H1 (cell line): ENCODE results near the gene TBC1D9B. TPM values are rescaled to one million over a fixed set of nuclear protein-coding genes. Genes with fewer than 3 reads are reported as not detected.

ENCODE experiments used
- CTCF ChIA-PET: fragments of 300-600 bp; sonication (Branson Sonifier 250); formaldehyde crosslinking; loops from one replicate; lab custom pipeline; 2021; ENCODE audit not compliant: partially characterized antibody; lab: Charles Lee
- POLR2A ChIA-PET: fragments of 300-600 bp; sonication (Branson Sonifier 250); formaldehyde crosslinking; loops from one replicate; lab custom pipeline; 2021; ENCODE audit warnings: inconsistent platforms; ENCODE audit not compliant: partially characterized antibody; lab: Charles Lee
- DNase-seq, 2 experiments: peaks; one replicate each; pipeline versions ENCODE4 v3.0.0 to v3.0.0-alpha.2; 2010 to 2022; ENCODE audit warnings: low spot score in 2 of 2, low read depth in 1 of 2, mixed read lengths in 1 of 2
- FAIRE-seq: peaks from 2 replicates; lab custom pipeline; 2011; peaks lifted over from hg19 to GRCh38; lab: Jason Lieb, UNC
- H2AFZ ChIP-seq: 2 replicates; pipeline ENCODE4 v1.8.1; 2012; ENCODE audit warnings: low read length, inconsistent platforms
- H2AK5ac ChIP-seq: 2 replicates; pipeline ENCODE4 v1.6.1; 2013; ENCODE audit warnings: low read depth, low read length
- H2BK120ac ChIP-seq: replicated peaks from 2 replicates; pipeline ENCODE3; 2013; ENCODE audit warnings: low read depth, low read length, inconsistent platforms
- H2BK12ac ChIP-seq: 2 replicates; pipeline ENCODE4 v1.6.1; 2013; ENCODE audit warnings: low read depth, low read length
- H2BK15ac ChIP-seq: 2 replicates; pipeline ENCODE4 v1.6.1; 2013; ENCODE audit warnings: low read length
- H2BK20ac ChIP-seq: 2 replicates; pipeline ENCODE4 v1.6.1; 2013; ENCODE audit warnings: low read length
- H2BK5ac ChIP-seq: 2 replicates; pipeline ENCODE4 v1.6.1; 2013; ENCODE audit warnings: low read depth, low read length
- H3K14ac ChIP-seq: 2 replicates; pipeline ENCODE4 v1.6.1; 2013; ENCODE audit warnings: inconsistent platforms; ENCODE audit not compliant: insufficient read length
- H3K18ac ChIP-seq: 2 replicates; pipeline ENCODE4 v1.6.1; 2013; ENCODE audit warnings: low read length; ENCODE audit errors: extremely low read depth
- H3K23ac ChIP-seq: 2 replicates; pipeline ENCODE4 v1.6.1; 2013; ENCODE audit warnings: inconsistent platforms; ENCODE audit not compliant: insufficient read length
- H3K23me2 ChIP-seq: 2 replicates; pipeline ENCODE4 v1.6.1; 2013; ENCODE audit warnings: low read depth, low read length
- H3K27ac ChIP-seq: 2 replicates; pipeline ENCODE4 v1.6.1; 2011; ENCODE audit warnings: low read depth, low read length, inconsistent platforms
- H3K27me3 ChIP-seq, 4 experiments: replicated peaks in 1 of 4; 1 replicate in 1 of 4; 2 replicates in 3 of 4; pipeline versions ENCODE4 v1.6.1 to v1.8.1; 2011 to 2013; ENCODE audit warnings: low read length in 3 of 4, mild to moderate bottlenecking in 3 of 4, inconsistent platforms in 2 of 4, mixed read lengths in 2 of 4, moderate library complexity in 1 of 4; ENCODE audit not compliant: control insufficient read depth in 3 of 4, insufficient read depth in 3 of 4; ENCODE audit errors: extremely low read depth in 1 of 4
- H3K36me3 ChIP-seq, 4 experiments: 2 replicates each; pipeline versions ENCODE4 v1.6.1 to v1.8.1; 2011 to 2013; ENCODE audit warnings: mild to moderate bottlenecking in 4 of 4, low read length in 3 of 4, moderate library complexity in 2 of 4, control low read depth in 1 of 4, inconsistent platforms in 1 of 4; ENCODE audit not compliant: insufficient read depth in 4 of 4, control insufficient read depth in 2 of 4
- H3K4ac ChIP-seq: replicated peaks from 2 replicates; pipeline ENCODE3; 2013; ENCODE audit warnings: low read length, low read depth, mixed read lengths, inconsistent platforms; ENCODE audit not compliant: insufficient read length
- H3K4me1 ChIP-seq, 4 experiments: replicated peaks in 1 of 4; 1 replicate in 1 of 4; 2 replicates in 3 of 4; pipeline versions ENCODE4 v1.6.1 to v1.8.1; 2011 to 2013; ENCODE audit warnings: low read length in 3 of 4, inconsistent platforms in 2 of 4, mixed read lengths in 1 of 4; ENCODE audit not compliant: insufficient read depth in 4 of 4, control insufficient read depth in 3 of 4
- H3K4me2 ChIP-seq, 2 experiments: 2 replicates each; pipeline versions ENCODE4 v1.6.1 to v1.8.1; 2011 to 2013; ENCODE audit warnings: low read depth in 2 of 2, low read length in 2 of 2, control low read depth in 1 of 2, inconsistent platforms in 1 of 2, mild to moderate bottlenecking in 1 of 2; ENCODE audit not compliant: insufficient read depth in 1 of 2
- H3K4me3 ChIP-seq, 4 experiments: fragments of 200-600, 300-600 bp in 1 of 4; sonication (generic), shearing (Covaris generic), sonication (Bioruptor Twin) in 1 of 4; 2 replicates each; pipeline versions ENCODE4 v1.5.1 to v1.8.1; 2011 to 2016; ENCODE audit warnings: low read length in 4 of 4, low read depth in 3 of 4, control low read depth in 2 of 4, inconsistent platforms in 2 of 4, mild to moderate bottlenecking in 2 of 4, mixed read lengths in 1 of 4, moderate library complexity in 1 of 4; ENCODE audit not compliant: insufficient read depth in 2 of 4; ENCODE audit errors: extremely low read depth in 1 of 4
- H3K56ac ChIP-seq: replicated peaks from 2 replicates; pipeline ENCODE3; 2013; ENCODE audit warnings: low read depth, mild to moderate bottlenecking, mixed read lengths, low read length, inconsistent platforms; ENCODE audit not compliant: insufficient read length
- H3K79me1 ChIP-seq: 2 replicates; pipeline ENCODE4 v1.6.1; 2013; ENCODE audit warnings: low read depth, low read length, control low read depth
- H3K79me2 ChIP-seq, 2 experiments: 2 replicates each; pipeline versions ENCODE4 v1.6.1 to v1.8.1; 2012 to 2013; ENCODE audit warnings: low read length in 2 of 2, mild to moderate bottlenecking in 2 of 2, inconsistent platforms in 1 of 2; ENCODE audit not compliant: insufficient read depth in 2 of 2, control insufficient read depth in 1 of 2
- H3K9ac ChIP-seq, 4 experiments: replicated peaks in 1 of 4; 1 replicate in 1 of 4; 2 replicates in 3 of 4; pipeline versions ENCODE4 v1.6.1 to v1.8.1; 2011 to 2013; ENCODE audit warnings: low read depth in 3 of 4, low read length in 3 of 4, control low read depth in 2 of 4, mild to moderate bottlenecking in 2 of 4, moderate library complexity in 2 of 4, inconsistent platforms in 1 of 4; ENCODE audit errors: extremely low read depth in 1 of 4
- H3K9me3 ChIP-seq, 2 experiments: 2 replicates each; pipeline versions ENCODE4 v1.6.1 to v1.8.1; 2012 to 2013; ENCODE audit warnings: mild to moderate bottlenecking in 2 of 2, moderate library complexity in 2 of 2, control low read depth in 1 of 2, inconsistent platforms in 1 of 2, low read depth in 1 of 2, low read length in 1 of 2, mixed read lengths in 1 of 2; ENCODE audit not compliant: insufficient read depth in 2 of 2
- H4K20me1 ChIP-seq, 2 experiments: replicated peaks in 1 of 2; 2 replicates each; pipeline versions ENCODE3 to v1.8.1; 2011 to 2013; ENCODE audit warnings: inconsistent platforms in 2 of 2, low read length in 2 of 2, mild to moderate bottlenecking in 1 of 2; ENCODE audit not compliant: insufficient read depth in 2 of 2, control insufficient read depth in 1 of 2
- H4K5ac ChIP-seq: 2 replicates; pipeline ENCODE4 v1.6.1; 2013; ENCODE audit warnings: low read length, low read depth, mixed read lengths, inconsistent platforms; ENCODE audit not compliant: insufficient read length
- H4K8ac ChIP-seq: 2 replicates; pipeline ENCODE4 v1.8.0; 2013; ENCODE audit warnings: mild to moderate bottlenecking, moderate library complexity, low read length, inconsistent platforms; ENCODE audit not compliant: insufficient read depth; ENCODE audit errors: extremely low read depth
- H4K91ac ChIP-seq: replicated peaks from 2 replicates; pipeline ENCODE3; 2013; ENCODE audit warnings: low read length, mixed read lengths, inconsistent platforms; ENCODE audit not compliant: insufficient read length
- ATF3 ChIP-seq: IDR thresholded peaks from 2 replicates; pipeline ENCODE4 v1.6.1; 2011; ENCODE audit warnings: low read depth, mild to moderate bottlenecking, low read length; ENCODE audit not compliant: insufficient read depth
- BRCA1 ChIP-seq: IDR thresholded peaks from 2 replicates; pipeline ENCODE4 v1.6.1; 2012; ENCODE audit warnings: low read depth, low read length, improper control_type of control experiment
- CEBPB ChIP-seq: IDR thresholded peaks from 2 replicates; pipeline ENCODE4 v1.6.1; 2012; ENCODE audit warnings: low read depth, low read length
- CHD2 ChIP-seq: IDR thresholded peaks from 2 replicates; pipeline ENCODE4 v1.6.1; 2012; ENCODE audit warnings: low read length, improper control_type of control experiment
- CREB1 ChIP-seq: IDR thresholded peaks from 2 replicates; pipeline ENCODE4 v1.6.1; 2012; ENCODE audit warnings: inconsistent platforms
- E2F6 ChIP-seq: IDR thresholded peaks from 2 replicates; pipeline ENCODE4 v1.6.1; 2012; ENCODE audit warnings: inconsistent platforms
- SIN3A ChIP-seq, 2 experiments: IDR thresholded peaks in 1 of 2; conservative IDR thresholded peaks in 1 of 2; 2 replicates each; pipeline ENCODE4 v1.6.1; 2011 to 2012; ENCODE audit warnings: low read length in 2 of 2, improper control_type of control experiment in 1 of 2, low read depth in 1 of 2, mild to moderate bottlenecking in 1 of 2
- SUZ12 ChIP-seq: fragments of 200-600 bp; sonication (generic); IDR thresholded peaks from 2 replicates; pipeline ENCODE4 v1.6.1; 2012; ENCODE audit warnings: mild to moderate bottlenecking, inconsistent platforms, low read length, moderate library complexity, mixed read lengths
- TEAD4 ChIP-seq: IDR thresholded peaks from 2 replicates; pipeline ENCODE4 v1.6.1; 2012; ENCODE audit warnings: low read depth, low read length, inconsistent platforms, mixed read lengths
- WGBS, 2 experiments: shearing (Covaris generic) in 1 of 2; methylation state at CpG; one replicate each; pipeline versions ENCODE4 v1.1.6 to v1.1.7; 2013 to 2015; ENCODE audit warnings: low lambda C conversion rate in 2 of 2, mixed read lengths in 2 of 2, inconsistent platforms in 1 of 2, low coverage in 1 of 2, missing lambda C conversion rate in 1 of 2; ENCODE audit not compliant: insufficient replicate concordance in 2 of 2, insufficient coverage in 1 of 2, insufficient read length in 1 of 2; ENCODE audit errors: extremely low coverage in 1 of 2, missing lambda C conversion rate in 1 of 2; 5-methylcytosine and 5-hydroxymethylcytosine counted together
- polyA plus RNA-seq, 7 experiments: library from polyadenylated mRNA; depleted of rRNA in 3 of 7; stranded (reverse) in 5 of 7; unstranded in 2 of 7; fragments of >200 nt in 5 of 7; fragments of 200-250 nt in 2 of 7; gene quantifications; 1 replicate in 5 of 7; 2 replicates in 1 of 7; 4 replicates in 1 of 7; pipeline versions ENCODE4 v1.2.1 to v1.2.3, GENCODE V29; 2011 to 2013; ENCODE audit warnings: missing spikeins in 2 of 7, mixed read lengths in 2 of 7
- total RNA-seq: library from RNA; stranded (reverse); fragmentation: NEBNext Ultra II Directional; extraction: Animal tissue kit (Norgen Biotek cat#: 25700); gene quantifications from 2 replicates; pipeline ENCODE4 v1.2.1, GENCODE V29; 2021

TBC1D9B gene
- total and polyA plus RNA-seq, 2 of the 8 experiments (the other 6 are each of a cell fraction or from before 2014, with no cell fraction given): 33.6 to 57.1 TPM

DNA sequence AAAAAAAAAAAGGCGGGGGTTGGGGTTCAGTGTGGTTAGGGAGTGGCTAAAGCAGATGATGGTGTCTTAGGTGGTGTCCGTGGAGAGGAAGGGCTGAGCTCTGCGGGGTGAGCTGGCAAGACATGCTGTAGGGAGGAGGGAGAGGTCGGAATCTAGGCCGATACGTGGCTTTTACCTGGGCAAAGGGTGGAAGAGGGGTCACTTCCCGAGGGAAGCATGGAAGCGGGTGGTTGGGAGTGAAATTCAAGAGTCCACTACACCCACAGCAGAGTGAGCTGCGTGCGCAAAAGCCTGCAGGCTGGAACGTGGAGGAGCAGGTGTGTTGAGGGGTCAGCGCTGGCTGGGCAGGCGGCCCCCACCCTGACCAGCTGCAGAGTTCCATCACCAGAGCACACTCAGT is 17.8 kb downstream of the TBC1D9B start:
- no peaks in the 10 kb centered on the region for H3K23me2 ChIP-seq
- WGBS, 2 experiments: 84% methylated on average over 12 of the region's 13 CpGs; no CpG with 5 or more reads in 1 of the 2 experiments
- FAIRE-seq (no peak), DNase-seq (no peak)
- H2BK15ac ChIP-seq: no peak overlapping the region
- no peak overlapping the region for H2BK12ac ChIP-seq
- no peaks in the 10 kb centered on the region for H3K9me3 ChIP-seq
- no peak overlapping the region for H4K5ac ChIP-seq
- H3K14ac ChIP-seq: no peak overlapping the region
- H3K79me1 ChIP-seq: peaks cover 3% of the 10 kb centered on the region; the same call in 1 of the 2 replicates
- H3K27me3 ChIP-seq: no peaks in the 10 kb centered on the region
- no peak overlapping the region for H2BK5ac ChIP-seq
- CTCF ChIA-PET: interaction anchor here (0.7 to 2.3 kb wide), 4 partner anchors 13 to 89 kb away, joined by 3 to 7 read pairs (median 5); no protein-coding TSS in a partner anchor
- H3K18ac ChIP-seq: no peak overlapping the region
- no peak overlapping the region for H3K23ac ChIP-seq
- no peak overlapping the region for H3K4me2 ChIP-seq
- no peak overlapping the region for H3K56ac ChIP-seq
- no peak overlapping the region for H2BK120ac ChIP-seq
- POLR2A ChIA-PET: interaction anchor here (0.6 kb wide), 1 partner anchor 13 kb away, joined by 4 read pairs; no protein-coding TSS in a partner anchor
- no peak overlapping the region for H2BK20ac ChIP-seq
- H2AK5ac ChIP-seq: no peak overlapping the region
- no peak for TF ChIP-seq BRCA1
- no peak for TF ChIP-seq CHD2
- no peak for TF ChIP-seq SUZ12
- no peak for TF ChIP-seq SIN3A (conservative IDR thresholded peaks at IDR 0.05 in 1 of 2, IDR thresholded peaks at IDR 0.05 in 1 of 2; ENCODE audit: low read depth in 1 of 2, low read length in 2 of 2)
- TF ChIP-seq TEAD4: no peak
- TF ChIP-seq E2F6: no peak
- TF ChIP-seq CEBPB: no peak
- TF ChIP-seq ATF3: no peak
- TF ChIP-seq CREB1: no peak
- no peaks in the 10 kb centered on the region for H3K79me2 ChIP-seq
- no peak overlapping the region; the same call in 1 of the 2 replicates for H4K8ac ChIP-seq
- no peaks in the 10 kb centered on the region; a peak in 1 of 7 replicates for H3K4me1 ChIP-seq
- no peak overlapping the region for H3K27ac ChIP-seq
- H4K20me1 ChIP-seq: peaks cover 0 to 4% of the 10 kb centered on the region in 2 experiments
- H3K9ac ChIP-seq: no peak overlapping the region
- H4K91ac ChIP-seq: no peak overlapping the region
- H3K36me3 ChIP-seq: peaks cover 14 to 30% (median 27%) of the 10 kb centered on the region in 4 experiments
- no peak overlapping the region for H3K4me3 ChIP-seq
- H2AFZ ChIP-seq: no peak overlapping the region
- no peak overlapping the region for H3K4ac ChIP-seq
